Measurements from ENCODE around the gene PTPRD.

Gene PTPRD

DNA sequence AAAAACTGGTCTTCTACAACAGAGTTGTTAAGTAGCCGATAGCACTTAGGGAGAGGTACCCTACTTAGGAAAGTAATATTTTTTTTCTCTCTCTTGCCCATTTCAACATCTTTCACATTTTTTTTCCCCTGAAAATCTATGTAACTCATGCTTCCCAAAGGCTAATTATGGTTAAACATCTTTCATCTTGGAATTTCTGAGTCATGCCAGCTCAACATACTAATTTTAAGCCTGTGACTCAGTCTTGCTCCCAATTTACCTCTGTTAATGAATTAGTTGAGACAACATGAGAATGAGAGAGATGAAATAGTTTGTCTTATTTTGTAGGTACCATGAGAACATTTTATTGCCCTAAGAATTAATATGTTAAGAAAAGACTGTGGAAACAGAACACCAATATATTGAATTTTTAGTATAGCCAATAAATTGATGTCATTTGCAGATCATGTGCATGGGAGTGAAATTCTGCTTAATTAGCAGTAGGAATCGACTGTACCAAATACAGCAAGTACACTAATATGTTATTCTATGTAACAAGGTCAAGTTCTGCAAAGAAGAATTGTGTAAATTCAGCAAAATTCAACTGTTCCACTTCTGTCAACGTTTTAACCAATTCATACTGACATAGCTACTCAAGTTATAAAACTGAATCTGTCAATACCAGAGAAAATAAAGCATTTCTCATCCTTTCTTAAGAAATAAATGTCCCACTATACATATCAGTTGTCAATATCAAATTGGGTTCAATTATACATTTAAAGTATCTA lies 550.0 kb downstream of the PTPRD start:
- DNase-seq (ENCODE audit: low read depth): peak; percentile 79
- TF ChIP-seq, protein P1, sequence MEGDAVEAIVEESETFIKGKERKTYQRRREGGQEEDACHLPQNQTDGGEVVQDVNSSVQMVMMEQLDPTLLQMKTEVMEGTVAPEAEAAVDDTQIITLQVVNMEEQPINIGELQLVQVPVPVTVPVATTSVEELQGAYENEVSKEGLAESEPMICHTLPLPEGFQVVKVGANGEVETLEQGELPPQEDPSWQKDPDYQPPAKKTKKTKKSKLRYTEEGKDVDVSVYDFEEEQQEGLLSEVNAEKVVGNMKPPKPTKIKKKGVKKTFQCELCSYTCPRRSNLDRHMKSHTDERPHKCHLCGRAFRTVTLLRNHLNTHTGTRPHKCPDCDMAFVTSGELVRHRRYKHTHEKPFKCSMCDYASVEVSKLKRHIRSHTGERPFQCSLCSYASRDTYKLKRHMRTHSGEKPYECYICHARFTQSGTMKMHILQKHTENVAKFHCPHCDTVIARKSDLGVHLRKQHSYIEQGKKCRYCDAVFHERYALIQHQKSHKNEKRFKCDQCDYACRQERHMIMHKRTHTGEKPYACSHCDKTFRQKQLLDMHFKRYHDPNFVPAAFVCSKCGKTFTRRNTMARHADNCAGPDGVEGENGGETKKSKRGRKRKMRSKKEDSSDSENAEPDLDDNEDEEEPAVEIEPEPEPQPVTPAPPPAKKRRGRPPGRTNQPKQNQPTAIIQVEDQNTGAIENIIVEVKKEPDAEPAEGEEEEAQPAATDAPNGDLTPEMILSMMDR (IDR thresholded peaks at IDR 0.05; ENCODE audit: insufficient read depth, low read depth, low read length, missing control alignments): no peak
- no peak overlapping the region for H3K4me3 ChIP-seq (ENCODE audit: low read length)

DNA sequence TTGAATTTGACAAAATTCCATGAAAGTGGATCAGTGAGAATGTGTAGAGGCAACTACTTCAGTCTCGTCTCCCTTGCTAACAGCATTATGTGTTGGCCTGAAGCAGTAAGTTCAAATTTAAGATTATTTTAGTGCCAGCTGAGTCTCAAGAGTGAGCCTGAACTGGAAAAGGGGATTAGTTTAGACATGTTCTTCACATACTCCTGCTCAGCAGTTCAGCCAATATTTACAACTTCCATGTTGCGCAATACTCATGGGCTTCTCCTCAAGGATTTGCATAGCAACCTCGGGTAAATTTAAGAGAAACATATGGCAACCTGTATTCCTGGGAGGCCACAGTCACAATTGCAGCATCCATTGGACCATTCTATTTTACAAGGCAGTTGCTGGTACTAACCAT lies 553.8 kb downstream of the PTPRD start:
- DNase-seq (ENCODE audit: low read depth): peak; percentile 96

DNA sequence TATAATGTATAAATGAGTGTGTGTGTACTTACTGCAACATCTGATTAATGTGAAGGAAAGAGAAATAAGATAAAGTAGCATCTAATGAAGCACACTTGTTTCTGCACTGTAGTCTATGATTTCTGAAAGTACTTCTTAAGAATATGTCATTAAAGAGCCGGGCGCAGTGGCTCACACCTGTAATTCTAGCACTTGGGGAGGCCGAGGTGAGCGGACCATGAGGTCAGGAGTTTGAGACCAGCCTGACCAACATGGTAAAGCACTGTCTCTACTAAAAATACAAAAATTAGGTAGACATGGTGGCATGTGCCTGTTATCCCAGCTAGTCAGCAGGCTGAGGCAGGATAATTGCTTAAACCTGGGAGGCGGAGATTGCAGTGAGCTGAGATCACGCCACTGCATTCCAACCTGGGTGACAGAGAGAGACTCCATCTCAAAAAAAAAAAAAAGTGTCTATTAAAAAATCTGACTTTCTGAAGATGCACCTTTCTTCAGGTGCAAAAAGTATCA lies 556.9 kb downstream of the PTPRD start:
- TF ChIP-seq, protein P1 (IDR thresholded peaks at IDR 0.05; ENCODE audit: insufficient read depth, low read depth, low read length, missing control alignments): no peak
- peak; percentile 56 for DNase-seq (ENCODE audit: low read depth)
- no peak overlapping the region for H3K4me3 ChIP-seq (ENCODE audit: low read length)

More for the DNA sequence above, 553.8 kb downstream of the PTPRD start:
- TF ChIP-seq, protein P1 (IDR thresholded peaks at IDR 0.05; ENCODE audit: insufficient read depth, low read depth, low read length, missing control alignments): no peak
- H3K4me3 ChIP-seq (ENCODE audit: low read length): no peak overlapping the region

DNA sequence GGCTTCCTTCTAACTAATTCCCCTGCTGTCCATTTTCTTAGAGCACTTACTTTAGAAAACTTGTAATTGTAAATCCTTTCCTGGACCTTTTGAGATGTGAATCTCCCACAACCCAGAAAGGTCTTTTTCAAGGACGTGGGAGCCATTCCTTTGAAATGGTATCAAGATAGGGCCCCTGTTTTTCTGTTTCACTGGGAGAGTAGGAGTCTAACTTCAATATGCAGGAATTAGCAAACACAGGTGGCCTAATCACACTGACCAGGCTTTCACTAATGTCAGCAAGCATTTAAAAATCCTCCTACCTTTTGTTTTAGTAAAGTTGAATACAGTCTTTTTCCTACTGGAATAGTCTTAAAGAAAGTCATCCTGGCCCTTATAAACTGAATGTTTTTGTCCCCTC lies 558.3 kb downstream of the PTPRD start:
- TF ChIP-seq, protein P1 (IDR thresholded peaks at IDR 0.05; ENCODE audit: insufficient read depth, low read depth, low read length, missing control alignments): no peak
- H3K4me3 ChIP-seq (ENCODE audit: low read length): no peak overlapping the region

DNA sequence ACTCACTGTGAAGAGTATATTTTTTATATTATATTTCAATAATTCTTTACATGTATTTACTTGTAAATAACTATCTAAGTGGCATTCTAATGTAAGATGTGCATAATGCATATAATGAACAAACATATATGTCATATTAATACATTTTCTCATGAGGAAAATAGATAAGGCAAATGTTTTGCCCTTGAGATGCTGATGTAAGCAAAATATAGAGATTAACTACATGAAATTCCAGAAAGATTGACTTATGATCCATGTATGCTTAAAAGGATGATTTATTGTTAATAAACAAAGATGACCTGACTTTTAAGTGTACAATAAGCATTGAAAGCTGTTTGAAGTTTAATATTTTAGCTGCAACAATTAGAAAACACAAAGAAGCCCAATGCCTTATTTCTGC lies 559.9 kb downstream of the PTPRD start:
- DNase-seq (ENCODE audit: low read depth): no peak
- TF ChIP-seq, protein P1 (IDR thresholded peaks at IDR 0.05; ENCODE audit: insufficient read depth, low read depth, low read length, missing control alignments): no peak
- no peak overlapping the region for H3K4me3 ChIP-seq (ENCODE audit: low read length)

More for the DNA sequence above, 558.3 kb downstream of the PTPRD start:
- no peak for DNase-seq (ENCODE audit: low read depth)

DNA sequence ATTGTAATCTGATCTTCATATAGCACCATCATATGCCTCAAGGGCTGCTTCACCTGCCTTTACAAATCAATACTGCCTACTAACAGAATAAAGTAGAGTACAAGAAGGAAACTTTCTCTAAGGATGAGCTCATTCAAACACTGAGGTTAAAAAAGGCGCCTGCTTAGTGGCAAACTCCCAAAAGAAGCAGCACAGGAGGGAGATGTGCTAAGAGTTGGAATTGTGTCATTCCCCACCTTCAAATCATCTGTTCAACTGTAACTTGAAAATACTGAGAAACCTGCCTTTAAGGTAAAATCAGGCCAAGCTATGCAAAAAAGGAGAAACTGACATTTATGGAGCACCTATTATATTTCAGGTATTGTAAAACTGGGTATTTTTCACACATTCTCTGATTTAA lies 560.6 kb downstream of the PTPRD start:
- TF ChIP-seq, protein P1 (IDR thresholded peaks at IDR 0.05; ENCODE audit: insufficient read depth, low read depth, low read length, missing control alignments): no peak
- DNase-seq (ENCODE audit: low read depth): no peak
- H3K4me3 ChIP-seq (ENCODE audit: low read length): no peak overlapping the region

DNA sequence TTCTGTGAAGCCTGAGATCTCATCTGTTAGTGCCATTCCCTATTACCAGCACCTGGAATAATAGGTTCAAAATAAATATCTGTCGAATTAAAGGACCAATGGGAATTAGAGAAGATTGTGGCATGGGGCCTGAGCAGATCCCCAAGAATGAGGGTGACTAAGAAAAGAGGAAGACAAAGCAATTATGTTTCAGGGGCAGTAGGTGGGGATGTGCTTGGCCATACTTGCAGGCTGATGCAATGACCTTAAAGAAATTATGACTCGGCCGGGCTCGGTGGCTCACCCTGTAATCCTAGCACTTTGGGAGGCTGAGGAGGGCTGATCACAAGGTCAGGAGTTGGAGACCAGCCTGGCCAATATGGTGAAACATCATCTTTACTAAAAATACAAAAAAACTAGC lies 562.8 kb downstream of the PTPRD start:
- peak; percentile 74 for DNase-seq (ENCODE audit: low read depth)
- no peak overlapping the region for H3K4me3 ChIP-seq (ENCODE audit: low read length)
- TF ChIP-seq, protein P1 (IDR thresholded peaks at IDR 0.05; ENCODE audit: insufficient read depth, low read depth, low read length, missing control alignments): no peak

All from epithelial cell of esophagus (primary cell).